Smooth muscle cell (in vitro differentiated cells): ENCODE data around the gene INTS11. TPM values are rescaled to one million over a fixed set of nuclear protein-coding genes. Genes with fewer than 3 reads are reported as not detected.

Experiments used
- DNase-seq: peaks from one replicate; lab custom pipeline; 2025; ENCODE audit not compliant: unreplicated experiment; lab: John Stamatoyannopoulos, UW
- H2AFZ ChIP-seq: fragments of 200-600 bp; sonication (generic); 2 replicates; pipeline ENCODE4 v1.6.0; 2016; ENCODE audit warnings: antibody characterized with exemption, low read depth, mild to moderate bottlenecking
- H3F3A ChIP-seq: fragments of 200-600 bp; sonication (generic); 2 replicates; pipeline ENCODE4 v1.6.0; 2017; ENCODE audit warnings: antibody characterized with exemption, low read depth
- H3K27ac ChIP-seq: fragments of 200-600 bp; sonication (generic); 2 replicates; pipeline ENCODE4 v1.5.1; 2016; ENCODE audit warnings: low read depth, mild to moderate bottlenecking
- H3K27me3 ChIP-seq: fragments of 200-600 bp; sonication (generic); 2 replicates; pipeline ENCODE4 v1.6.1; 2016; ENCODE audit warnings: low read depth, mild to moderate bottlenecking
- H3K36me3 ChIP-seq: fragments of 200-600 bp; sonication (generic); 2 replicates; pipeline ENCODE4 v1.5.1; 2016; ENCODE audit warnings: low read depth
- H3K4me1 ChIP-seq: fragments of 200-600 bp; sonication (generic); 2 replicates; pipeline ENCODE4 v1.5.1; 2016; ENCODE audit warnings: low read depth
- H3K4me2 ChIP-seq: fragments of 200-600 bp; sonication (generic); 2 replicates; pipeline ENCODE4 v1.6.0; 2016; ENCODE audit warnings: mild to moderate bottlenecking
- H3K4me3 ChIP-seq: fragments of 200-600 bp; sonication (generic); 2 replicates; pipeline ENCODE4 v1.5.1; 2016; ENCODE audit warnings: mild to moderate bottlenecking
- H3K79me2 ChIP-seq: fragments of 200-600 bp; sonication (generic); 2 replicates; pipeline ENCODE4 v1.6.0; 2016; ENCODE audit warnings: low read depth, mild to moderate bottlenecking
- H3K9ac ChIP-seq: fragments of 200-600 bp; sonication (generic); 2 replicates; pipeline ENCODE4 v1.6.0; 2016; ENCODE audit warnings: low read depth
- H3K9me3 ChIP-seq: fragments of 200-600 bp; sonication (generic); replicated peaks from 2 replicates; pipeline ENCODE4 v1.5.1; 2016; ENCODE audit warnings: low read depth
- H4K20me1 ChIP-seq: fragments of 200-600 bp; sonication (generic); 2 replicates; pipeline ENCODE4 v1.6.0; 2016; ENCODE audit warnings: low read depth
- WGBS: methylation state at CpG from one replicate; pipeline ENCODE4 v1.1.7; 2016; ENCODE audit warnings: low lambda C conversion rate; 5-methylcytosine and 5-hydroxymethylcytosine counted together
- polyA plus RNA-seq: library from polyadenylated mRNA; unstranded; fragments of >200 nt; fragmentation: Nextera tagmentation; extraction: Ambion mirVana; gene quantifications from 2 replicates; pipeline ENCODE4 v1.2.1, GENCODE V29; 2016
- total RNA-seq: library from RNA; depleted of rRNA; stranded (reverse); fragments of >200 nt; gene quantifications from 2 replicates; pipeline ENCODE4 v1.2.3, GENCODE V29; 2014
- TF ChIP-seq, protein P1 (sequence below): fragments of 200-600 bp; sonication (generic); IDR thresholded peaks from 2 replicates; pipeline ENCODE4 v1.5.1; 2017; ENCODE audit warnings: borderline replicate concordance, mild to moderate bottlenecking, antibody characterized with exemption; ENCODE audit not compliant: insufficient read depth, poor library complexity, severe bottlenecking

The INTS11 gene
- total and polyA plus RNA-seq, 2 experiments from 2014 or later, result 48.5 to 63.1 TPM

- Histone ChIP-seq H3K9me3 (no peaks in the 10 kb centered on the region), H3K79me2 (peaks cover 20% of the 10 kb centered on the region), H2AFZ (no peak overlapping the region), H3K4me2 (no peak overlapping the region), H3K27ac (no peak overlapping the region), H3K27me3 (no peaks in the 10 kb centered on the region), H3K36me3 (no peaks in the 10 kb centered on the region), H3K9ac (no peak overlapping the region), H4K20me1 (peaks cover 53% of the 10 kb centered on the region), H3K4me3 (no peak overlapping the region), H3F3A (no peaks in the 10 kb centered on the region), H3K4me1 (no peaks in the 10 kb centered on the region)
- TF ChIP-seq, protein P1, sequence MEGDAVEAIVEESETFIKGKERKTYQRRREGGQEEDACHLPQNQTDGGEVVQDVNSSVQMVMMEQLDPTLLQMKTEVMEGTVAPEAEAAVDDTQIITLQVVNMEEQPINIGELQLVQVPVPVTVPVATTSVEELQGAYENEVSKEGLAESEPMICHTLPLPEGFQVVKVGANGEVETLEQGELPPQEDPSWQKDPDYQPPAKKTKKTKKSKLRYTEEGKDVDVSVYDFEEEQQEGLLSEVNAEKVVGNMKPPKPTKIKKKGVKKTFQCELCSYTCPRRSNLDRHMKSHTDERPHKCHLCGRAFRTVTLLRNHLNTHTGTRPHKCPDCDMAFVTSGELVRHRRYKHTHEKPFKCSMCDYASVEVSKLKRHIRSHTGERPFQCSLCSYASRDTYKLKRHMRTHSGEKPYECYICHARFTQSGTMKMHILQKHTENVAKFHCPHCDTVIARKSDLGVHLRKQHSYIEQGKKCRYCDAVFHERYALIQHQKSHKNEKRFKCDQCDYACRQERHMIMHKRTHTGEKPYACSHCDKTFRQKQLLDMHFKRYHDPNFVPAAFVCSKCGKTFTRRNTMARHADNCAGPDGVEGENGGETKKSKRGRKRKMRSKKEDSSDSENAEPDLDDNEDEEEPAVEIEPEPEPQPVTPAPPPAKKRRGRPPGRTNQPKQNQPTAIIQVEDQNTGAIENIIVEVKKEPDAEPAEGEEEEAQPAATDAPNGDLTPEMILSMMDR, result no peak
- DNase-seq, result no peak
- 97% methylated on average over 23 of the region's 23 CpGs for WGBS
These were observed 15.7 kb upstream of the INTS11 start for GRCh38 chr1:1340185-1340584.

GRCh38 chr1:1338278-1338677, 13.8 kb upstream of the INTS11 start:
- Histone ChIP-seq H3K9ac (no peak overlapping the region), H3K27ac (no peak overlapping the region), H3K36me3 (no peaks in the 10 kb centered on the region), H3K27me3 (no peaks in the 10 kb centered on the region), H3K4me3 (no peak overlapping the region), H3K4me1 (no peaks in the 10 kb centered on the region), H3F3A (no peaks in the 10 kb centered on the region), H3K4me2 (no peak overlapping the region), H3K9me3 (no peaks in the 10 kb centered on the region), H2AFZ (no peak overlapping the region), H3K79me2 (peaks cover 2% of the 10 kb centered on the region), H4K20me1 (peaks cover 39% of the 10 kb centered on the region)
- TF ChIP-seq, protein P1, result no peak
- 96% methylated on average over 26 of the region's 36 CpGs for WGBS
- DNase-seq, result no peak

DNA sequence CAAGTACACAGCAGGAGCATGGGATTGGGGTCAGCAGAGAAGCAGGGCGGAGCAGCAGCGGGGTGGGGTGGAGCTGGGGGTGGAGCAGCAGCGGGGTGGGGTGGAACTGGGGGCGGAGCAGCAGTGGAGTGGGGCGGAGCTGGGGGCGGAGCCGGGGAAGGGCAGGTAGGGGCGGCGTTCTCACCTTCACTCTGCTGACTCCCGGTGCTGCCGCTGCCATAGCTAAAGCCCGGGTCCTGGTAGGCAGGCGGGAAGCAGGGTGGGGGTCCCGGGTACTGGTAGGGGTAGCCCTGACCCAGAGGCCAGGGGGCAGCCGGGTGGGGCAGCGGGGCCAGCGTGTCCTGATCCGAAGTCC, 13.3 kb upstream of the INTS11 start:
- Histone ChIP-seq H3K79me2 (no peaks in the 10 kb centered on the region), H3F3A (no peaks in the 10 kb centered on the region), H3K4me2 (no peak overlapping the region), H3K4me1 (no peaks in the 10 kb centered on the region), H3K36me3 (no peaks in the 10 kb centered on the region), H3K4me3 (no peak overlapping the region), H2AFZ (no peak overlapping the region), H4K20me1 (peaks cover 34% of the 10 kb centered on the region), H3K27ac (no peak overlapping the region), H3K9me3 (no peaks in the 10 kb centered on the region), H3K27me3 (no peaks in the 10 kb centered on the region), H3K9ac (no peak overlapping the region)
- DNase-seq, result no peak
- TF ChIP-seq, protein P1, result no peak
- WGBS, result 89% methylated on average over 7 of the region's 18 CpGs

DNA sequence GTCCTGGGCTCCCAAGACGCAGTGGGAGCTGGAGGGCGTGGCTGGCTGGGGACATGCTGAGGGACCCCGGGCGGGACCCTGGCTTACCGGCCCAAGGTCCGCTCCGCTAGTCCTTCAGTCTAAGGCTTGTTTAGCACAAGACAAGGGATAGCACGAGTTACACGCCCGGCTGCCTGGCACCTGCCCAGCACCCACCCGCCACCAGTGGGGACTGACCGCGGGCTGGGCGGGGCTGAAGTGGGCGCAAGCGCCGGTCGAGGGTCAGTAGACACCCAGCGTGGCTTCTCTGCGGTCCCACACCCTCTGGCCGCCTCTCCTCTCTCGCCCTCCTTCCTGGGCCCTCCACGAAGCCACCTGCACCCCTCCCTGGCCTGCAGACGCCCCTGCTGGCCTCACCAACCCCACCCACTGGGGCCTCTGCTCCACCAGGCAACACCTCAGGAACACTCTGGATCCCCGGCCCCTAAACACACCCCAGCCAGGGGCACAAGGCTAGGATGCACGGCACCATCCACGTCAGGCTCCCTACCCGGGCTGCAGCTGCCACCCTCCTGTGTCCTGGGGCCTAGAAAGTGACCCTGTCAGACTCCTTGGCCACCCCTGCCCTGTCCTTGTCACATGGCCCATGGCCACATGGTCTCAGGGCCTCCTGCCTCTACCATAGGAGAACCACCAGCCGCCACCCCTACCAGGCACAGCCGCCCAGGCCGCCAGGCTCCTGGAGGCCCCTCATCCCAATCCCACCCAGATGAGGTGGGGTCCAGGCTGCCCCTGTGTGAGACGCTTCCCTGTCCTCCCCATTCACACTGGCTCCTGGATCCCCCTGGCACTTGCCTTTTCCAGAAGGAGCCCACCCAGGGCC, 12.7 kb upstream of the INTS11 start:
- Histone ChIP-seq H3K4me3 (no peak overlapping the region), H3K4me2 (no peak overlapping the region), H3K27ac (no peak overlapping the region), H3F3A (no peaks in the 10 kb centered on the region), H3K9ac (no peak overlapping the region), H3K9me3 (no peaks in the 10 kb centered on the region), H4K20me1 (peaks cover 28% of the 10 kb centered on the region), H3K36me3 (no peaks in the 10 kb centered on the region), H3K27me3 (no peaks in the 10 kb centered on the region), H3K4me1 (no peaks in the 10 kb centered on the region), H3K79me2 (no peaks in the 10 kb centered on the region), H2AFZ (no peak overlapping the region)
- TF ChIP-seq, protein P1, result no peak
- WGBS, result 96% methylated on average over 23 of the region's 32 CpGs
- DNase-seq, result no peak
